DMS53 treated with DMSO at 0.1 percent for 48 hours (cell line): Measurements from ENCODE around the gene ZBTB16.
A peak's percentile ranks its signal among the peaks of the same experiment; 100 is the strongest.

Experiments used
- DNase-seq: peaks from one replicate; lab custom pipeline; 2025; ENCODE audit not compliant: unreplicated experiment; lab: John Stamatoyannopoulos, UW

Gene ZBTB16

DNA sequence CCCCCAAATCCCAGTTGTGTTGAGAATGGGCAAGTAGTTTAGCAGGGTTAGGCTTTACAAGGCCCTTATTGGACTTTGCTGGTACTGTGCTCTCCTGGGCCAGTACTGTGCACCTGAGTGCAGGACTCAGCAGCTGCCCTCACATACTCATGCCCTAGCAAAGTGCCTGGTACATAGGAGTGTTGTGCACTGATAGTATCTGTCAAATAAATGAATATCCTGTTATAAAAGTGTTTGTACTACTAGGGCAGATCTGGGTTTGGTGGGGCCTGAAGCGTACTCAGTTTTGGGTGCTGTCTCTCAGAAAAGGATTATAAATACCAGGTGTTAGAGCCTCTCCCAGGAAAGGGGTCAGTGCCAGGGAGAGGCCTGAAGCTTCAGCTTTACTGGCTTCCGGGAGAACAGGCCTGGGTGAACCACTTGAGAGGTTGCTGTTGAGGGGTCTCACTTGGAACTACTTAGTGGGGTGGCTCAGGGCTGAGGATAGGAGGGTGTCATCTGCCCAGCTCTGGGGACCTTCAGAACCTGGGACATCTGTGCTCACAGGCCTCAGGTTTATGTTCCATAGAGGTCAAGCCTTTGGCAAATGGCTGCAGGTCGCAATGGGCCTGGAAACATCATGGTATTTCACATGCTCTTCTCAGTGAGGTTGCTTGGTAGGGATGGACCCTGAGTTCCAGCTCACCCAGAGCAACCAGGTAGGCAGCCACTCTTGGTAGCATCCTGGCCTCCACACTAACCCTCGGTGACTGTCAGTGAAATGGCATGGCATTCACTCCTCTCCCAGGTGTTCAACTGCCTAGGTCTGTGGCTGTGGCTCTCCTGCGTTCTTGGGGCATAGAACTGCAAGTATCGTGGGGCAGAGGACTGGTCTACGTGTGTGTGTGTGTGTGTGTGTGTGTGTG is 106.1 kb downstream of the ZBTB16 start:
- DNase-seq, result no peak

DNA sequence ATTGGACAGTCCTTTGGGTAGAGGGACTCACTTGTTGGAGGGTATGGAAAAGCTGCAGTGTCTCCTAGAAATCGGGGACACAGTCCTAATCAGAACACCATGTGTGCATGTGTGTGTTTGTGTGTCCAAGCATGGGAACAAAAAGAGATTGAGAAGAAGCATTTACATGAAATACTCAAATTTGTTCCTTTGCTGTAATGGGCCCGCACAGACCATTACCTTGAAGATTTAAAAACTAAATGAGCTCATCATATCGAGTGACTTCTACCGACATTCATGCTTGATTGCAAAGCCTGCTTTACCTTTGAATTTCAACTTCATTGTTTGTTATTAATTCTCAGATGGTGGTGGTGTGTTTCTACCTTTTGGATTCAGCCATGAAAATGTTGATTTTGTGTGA is 106.9 kb downstream of the ZBTB16 start:
- DNase-seq, result no peak

DNA sequence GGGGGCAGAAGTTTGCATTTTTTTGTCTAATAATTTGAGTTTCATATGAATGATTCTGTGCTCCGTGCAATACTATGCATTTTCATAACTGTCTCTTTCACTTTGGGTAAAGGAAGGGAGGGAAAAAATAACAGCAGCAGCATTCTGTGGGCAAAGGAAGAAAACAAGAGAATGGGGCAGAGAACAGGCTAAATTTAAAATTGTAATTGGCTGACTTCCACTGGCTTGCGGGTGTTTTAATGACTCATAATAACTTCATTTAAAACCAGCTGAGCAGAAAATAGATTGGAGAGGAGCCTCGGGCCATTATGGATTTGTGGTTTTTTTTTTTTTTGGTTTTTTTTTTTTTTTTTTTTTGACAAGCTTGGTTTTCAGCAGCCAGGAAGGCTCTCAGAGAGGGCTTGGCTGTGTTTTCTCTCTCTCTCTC is 107.4 kb downstream of the ZBTB16 start:
- DNase-seq, result no peak

DNA sequence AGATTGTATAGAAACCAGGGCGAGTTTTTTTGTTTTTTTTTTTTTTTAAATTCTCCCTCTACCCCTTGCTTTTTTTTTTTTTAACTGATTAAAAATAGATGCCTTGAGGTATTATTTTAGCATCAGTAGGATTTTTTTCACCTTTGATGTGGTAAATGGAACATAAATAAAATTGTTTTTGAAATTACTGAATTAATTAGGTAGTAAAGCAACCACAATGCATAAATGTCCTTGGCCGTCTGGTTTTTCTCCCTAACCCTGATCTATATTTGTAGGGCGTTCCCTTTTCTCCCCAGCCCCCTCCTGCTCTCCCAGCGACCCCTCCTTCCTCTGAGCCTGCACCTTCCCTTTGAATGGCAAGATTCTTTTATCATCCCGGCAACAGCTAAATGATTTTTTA is 107.8 kb downstream of the ZBTB16 start:
- no peak for DNase-seq

DNA sequence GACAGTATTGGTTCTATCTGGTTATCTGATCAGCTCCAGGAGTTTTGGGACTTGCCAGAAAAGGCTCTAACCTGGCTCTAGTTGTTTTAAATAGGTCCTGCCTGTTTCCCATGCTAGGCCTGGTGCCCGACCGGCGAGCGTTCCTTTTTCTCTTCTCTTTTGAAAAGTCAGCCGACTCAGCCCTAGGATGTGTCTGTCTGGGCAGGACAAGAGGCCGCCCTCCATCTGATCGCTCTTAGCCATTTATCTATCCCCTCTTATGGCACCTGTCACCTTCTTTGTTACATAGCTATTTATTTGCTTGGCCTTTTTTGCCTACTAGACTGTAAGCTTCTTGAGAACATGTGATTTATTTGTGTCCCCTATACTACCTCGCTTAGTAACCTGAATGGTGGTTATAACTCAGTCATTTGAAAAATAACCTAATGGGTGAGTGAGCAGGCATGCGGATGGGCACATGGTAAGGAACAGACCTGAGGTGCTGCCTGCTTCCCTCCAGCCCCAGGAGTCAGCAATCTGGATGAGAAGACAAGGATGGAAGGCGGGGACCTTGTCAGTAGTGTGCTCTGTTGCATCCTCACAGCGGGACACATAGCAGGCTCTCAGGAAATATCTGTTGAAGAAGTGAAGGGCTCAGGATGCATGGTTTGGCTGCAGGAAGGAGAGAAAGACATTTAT is 108.4 kb downstream of the ZBTB16 start:
- DNase-seq, result no peak

DNA sequence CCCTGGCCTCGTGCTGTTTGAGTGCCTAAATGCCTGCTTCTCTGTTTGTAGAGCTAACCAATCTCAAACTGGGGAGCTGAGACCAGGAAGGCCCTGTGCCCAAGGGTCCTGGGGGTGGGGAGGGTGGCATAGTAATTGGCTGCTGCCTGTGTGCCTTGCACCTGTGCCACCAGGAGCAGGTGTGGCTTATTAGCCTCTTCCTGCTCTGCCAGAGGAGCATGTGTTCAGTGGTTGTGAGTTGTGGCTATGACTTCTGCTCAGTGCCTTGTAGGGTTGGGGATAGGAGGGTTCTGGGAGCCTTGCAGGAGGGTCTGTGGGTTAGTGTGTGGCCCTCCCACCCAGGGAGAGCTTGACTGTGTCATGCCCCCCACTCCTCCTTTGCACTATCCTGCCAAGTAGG is 109.2 kb downstream of the ZBTB16 start:
- no peak for DNase-seq

DNA sequence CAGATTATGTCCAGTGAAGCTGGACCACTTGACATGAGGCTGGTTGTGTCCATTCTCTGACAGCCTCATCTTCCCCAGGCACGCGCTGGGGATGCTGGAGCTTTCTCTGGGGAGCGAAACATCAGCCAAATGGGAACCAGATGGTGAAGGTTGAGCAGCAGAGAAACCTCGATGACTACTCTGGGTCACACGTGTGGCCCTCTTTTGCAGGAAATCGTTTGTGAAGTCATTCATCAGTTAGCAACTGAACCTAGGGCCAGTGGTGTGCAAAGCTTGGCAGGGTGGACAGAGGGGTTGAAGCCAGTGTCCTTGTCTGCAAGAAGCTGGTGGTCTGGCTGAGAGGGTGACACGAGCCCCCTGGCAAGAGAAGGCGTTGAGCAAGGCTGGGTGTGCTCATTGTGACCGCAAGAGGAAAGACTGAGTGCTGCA is 109.8 kb downstream of the ZBTB16 start:
- no peak for DNase-seq

DNA sequence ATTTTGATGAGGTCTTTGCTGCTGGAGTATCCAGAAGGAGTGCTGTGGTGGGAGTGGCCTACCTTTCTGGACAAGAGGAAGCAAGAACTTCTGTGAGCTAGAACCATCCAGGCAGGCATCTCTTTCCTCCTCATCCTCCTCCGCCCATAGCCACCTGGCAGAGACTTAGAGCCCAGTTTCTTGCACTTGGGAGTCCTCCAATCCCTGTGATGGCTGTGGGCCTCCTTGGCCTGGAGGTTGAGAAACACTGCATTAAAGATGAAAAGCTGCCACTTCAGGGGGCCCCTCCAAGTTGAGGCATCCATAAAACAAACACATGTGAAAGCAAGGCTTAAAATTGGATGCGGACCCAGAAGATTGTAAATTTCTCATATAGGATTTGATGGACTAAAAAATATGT is 110.3 kb downstream of the ZBTB16 start:
- no peak for DNase-seq

DNA sequence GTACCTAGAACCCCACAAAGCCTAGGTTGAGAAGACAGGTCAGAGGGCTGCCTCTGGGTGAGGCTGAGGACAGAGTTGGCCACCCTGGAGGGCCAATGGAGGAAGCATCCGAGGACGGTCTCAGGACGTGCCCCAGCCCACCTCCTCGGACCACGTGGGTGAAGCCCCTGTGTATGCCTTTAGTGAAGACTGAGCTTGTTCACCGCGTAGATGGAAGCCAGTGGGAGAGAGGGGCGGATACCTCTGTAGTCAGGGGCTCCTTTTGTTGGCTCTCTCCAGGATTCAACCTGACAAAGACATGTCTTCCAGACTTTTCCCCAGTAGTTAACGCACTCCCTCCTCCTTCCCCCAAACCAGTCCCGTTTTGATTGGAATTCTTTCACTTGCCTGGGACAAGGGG is 110.7 kb downstream of the ZBTB16 start:
- no peak for DNase-seq

DNA sequence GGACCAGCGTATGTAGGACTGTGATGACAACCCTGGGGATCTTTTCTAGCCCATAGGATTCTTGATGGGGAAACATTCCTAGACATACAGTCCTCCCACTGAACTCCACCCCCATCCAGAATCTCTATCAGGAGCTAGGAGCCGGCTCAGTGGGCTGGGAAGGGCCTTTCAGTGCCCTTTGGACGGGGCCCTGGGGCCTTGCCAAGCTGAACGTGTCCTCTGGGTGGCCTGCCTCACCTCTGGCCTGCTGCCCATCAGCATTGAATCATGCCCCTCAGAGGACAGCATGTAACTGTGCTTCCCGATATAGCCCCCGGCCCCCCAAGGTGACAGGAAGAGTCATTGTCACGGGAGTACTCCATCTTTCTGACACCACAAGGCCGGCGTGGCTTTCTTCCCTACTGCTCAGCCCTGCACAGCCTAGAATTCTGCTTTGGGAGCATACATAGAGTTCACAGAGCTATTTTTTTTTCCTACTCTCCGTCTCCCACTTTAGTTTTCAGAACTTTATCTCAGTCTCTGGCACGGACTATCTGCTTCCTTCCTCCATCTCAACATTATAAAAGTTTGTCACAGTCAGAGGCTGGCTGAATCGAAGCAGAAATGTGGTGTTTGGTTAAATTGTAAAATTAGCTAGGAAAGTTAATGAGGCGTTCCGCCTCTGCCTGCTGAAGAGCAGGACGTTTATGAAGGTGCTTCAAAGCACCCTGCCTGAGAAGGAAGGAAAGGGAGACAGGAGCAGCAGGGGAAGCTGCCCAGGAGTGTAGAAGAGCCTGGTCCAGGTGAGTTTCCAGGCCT is 111.9 kb downstream of the ZBTB16 start:
- no peak for DNase-seq

DNA sequence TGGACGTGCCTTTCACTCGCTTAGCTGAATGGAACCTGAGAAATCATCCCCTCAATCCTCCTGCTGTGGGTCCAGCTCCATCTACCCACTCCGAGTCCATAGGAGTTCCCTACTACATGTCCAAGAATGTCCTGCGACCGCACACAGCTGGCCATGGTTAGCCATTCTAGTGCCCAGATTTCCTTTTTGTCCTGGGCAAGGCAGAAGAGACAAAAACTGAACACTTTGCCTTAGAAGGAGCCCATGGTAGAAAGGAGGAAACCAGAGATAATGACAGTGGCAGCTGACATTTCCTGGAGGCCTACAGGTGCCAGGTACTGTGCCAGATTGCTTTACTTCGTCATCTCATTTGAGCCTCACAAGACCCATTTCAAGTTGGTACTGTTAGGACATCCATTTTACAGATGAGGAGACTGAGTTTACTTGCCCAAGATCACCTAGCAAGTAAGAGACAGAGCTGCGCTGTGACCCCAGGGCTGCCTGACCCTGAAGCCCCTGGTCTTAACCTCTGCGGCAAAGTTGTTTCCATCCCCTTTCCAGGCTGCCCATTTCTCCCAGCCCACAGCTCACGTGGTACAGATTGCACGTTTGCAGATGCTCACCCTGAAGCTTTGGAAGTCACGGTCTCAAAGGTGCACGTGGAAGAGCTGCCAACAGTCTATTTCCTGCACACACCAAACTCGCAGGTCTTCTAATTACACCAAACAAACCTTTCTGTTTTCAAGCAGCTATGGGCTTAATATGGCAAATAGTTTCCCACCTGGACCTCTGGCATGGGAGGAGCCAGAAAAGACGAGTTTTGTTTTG is 112.7 kb downstream of the ZBTB16 start:
- DNase-seq, result no peak

DNA sequence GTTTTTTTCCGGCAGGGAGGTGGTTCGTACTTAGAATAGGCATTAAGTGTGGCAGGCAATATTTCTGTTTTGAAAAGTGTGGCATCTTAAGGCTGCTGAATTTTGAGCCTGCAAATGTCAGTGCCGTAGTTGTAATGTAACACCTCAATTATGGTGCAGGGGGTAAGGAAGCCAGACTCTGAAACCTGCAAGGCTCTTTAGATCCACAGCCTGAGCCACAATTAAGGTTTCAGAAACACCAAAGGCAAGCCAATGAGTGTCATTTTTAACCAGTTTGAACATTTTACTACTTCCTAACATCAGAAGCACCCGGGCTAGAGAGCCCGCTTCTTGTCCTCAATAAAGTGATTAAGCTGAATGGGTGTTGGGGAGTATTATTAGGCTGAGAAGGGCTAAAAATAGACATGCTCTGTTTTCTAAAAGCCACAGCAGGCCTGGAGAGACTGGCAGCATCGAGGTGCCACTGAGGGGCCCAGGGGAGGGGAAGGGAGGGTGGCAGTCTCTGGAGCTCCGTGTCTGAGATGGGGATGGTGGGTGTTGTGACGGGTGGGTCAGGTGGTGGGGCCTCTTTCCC is 113.4 kb downstream of the ZBTB16 start:
- DNase-seq, result no peak

DNA sequence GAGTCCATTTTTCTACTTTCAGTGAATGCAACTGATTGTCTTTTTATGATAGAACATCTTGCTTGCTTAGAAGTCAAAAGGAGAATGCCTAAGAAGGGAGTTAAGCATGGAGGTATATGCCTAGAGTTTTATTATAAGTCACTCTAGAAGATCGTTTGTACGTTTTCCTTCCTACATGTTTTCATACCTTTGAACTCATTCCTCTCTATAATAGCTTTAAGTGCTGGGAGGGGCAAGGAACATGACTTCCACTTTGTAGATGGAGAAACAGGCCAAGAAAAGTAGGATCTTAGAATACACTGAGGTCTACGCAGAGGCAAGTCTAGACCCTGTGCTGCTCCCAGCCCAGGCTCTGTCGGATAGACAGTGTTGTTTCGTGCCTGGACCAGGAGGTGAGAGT is 114.3 kb downstream of the ZBTB16 start:
- no peak for DNase-seq

DNA sequence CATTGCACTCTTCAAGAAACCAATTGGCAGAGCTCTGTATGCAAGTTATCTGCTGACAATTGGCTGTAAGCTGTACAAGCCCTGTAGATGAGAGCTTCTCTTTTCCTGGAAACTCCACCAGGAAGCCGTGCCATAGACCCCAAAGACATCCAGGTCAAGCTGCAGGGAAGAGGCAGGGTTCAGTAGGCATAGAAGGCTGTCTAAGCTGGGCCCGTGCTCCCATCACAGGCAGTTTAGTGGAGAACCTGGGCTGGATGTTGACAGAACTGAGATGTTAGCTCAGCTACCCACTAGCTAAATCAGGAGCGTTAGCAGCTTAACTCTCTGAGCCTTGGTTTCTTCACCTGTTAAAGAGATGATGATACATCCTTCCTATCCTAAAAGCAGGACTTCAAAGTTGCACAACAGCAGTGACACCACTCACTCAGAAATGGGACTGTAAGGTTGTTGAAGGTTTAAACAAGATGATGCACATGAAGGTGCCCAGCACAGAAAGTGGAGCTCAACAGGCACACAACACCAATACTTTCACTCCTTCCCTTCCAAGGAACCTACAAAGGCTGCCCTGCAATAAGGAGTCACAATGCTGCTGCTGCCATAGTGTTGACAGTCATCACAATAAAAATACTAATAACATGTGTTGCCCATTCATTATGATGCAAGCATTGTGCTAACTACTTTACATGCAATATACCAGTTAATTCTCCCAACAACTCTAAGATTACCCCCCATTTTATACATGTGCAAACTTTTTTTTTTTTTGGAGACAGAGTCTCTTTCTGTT is 115.4 kb downstream of the ZBTB16 start:
- no peak for DNase-seq

DNA sequence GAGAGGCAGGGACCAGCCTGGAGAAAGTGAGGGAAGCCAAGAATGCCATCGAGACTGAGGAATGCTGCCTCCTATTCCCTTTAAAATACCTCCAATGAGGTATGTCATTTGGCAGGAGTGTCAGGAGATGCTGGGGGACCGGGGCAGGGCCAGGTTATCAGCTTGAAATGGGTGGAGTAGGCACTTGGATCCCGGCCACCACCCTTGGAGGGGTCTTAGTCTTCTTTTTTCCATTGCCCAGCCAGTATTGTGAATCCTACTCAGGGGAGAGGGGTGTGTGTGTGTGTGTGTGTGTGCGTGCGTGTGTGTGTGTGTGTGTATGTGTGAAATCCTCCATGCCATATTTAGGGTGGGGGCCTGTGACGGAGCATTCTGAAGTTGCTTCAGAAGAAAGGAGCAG is 116.2 kb downstream of the ZBTB16 start:
- DNase-seq, result no peak

DNA sequence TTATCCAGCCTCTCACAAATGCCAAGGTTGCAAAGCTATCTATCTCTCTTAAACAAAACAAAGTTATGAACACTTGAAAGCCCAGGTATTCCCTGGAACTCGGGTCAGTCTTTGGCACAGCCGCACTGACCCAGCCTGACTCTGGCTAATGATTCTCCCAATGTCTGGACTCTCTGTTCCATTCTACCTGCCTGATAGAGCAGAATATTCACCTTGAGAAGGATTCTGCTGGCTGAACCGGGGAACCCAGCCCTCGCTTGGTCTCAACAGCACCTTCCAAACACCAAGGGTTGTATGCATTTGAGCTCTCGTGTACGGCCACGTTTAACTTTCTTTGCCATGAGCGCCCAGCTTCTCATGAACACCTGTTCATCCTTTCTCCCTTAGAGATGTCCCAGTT is 116.8 kb downstream of the ZBTB16 start:
- DNase-seq, result no peak

DNA sequence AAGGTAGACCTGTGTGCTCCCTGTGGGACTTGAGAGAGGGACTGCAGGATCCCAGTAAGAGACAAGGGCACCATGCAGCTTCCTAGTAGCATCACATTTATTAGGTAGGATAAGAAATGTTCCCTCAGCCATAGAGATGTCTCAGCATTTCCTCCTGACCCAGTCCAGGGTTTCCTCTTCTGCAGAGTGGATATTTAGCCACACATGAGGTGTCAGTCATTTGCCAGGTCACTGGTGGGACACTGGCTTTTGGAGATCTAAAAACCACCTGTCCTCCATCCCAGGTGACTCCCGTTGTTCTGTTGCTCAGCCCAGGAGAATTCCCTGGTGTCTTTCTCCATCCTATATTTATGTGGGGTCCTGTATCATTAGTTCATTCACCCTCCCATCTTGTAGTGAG is 119.1 kb downstream of the ZBTB16 start:
- DNase-seq, result no peak

DNA sequence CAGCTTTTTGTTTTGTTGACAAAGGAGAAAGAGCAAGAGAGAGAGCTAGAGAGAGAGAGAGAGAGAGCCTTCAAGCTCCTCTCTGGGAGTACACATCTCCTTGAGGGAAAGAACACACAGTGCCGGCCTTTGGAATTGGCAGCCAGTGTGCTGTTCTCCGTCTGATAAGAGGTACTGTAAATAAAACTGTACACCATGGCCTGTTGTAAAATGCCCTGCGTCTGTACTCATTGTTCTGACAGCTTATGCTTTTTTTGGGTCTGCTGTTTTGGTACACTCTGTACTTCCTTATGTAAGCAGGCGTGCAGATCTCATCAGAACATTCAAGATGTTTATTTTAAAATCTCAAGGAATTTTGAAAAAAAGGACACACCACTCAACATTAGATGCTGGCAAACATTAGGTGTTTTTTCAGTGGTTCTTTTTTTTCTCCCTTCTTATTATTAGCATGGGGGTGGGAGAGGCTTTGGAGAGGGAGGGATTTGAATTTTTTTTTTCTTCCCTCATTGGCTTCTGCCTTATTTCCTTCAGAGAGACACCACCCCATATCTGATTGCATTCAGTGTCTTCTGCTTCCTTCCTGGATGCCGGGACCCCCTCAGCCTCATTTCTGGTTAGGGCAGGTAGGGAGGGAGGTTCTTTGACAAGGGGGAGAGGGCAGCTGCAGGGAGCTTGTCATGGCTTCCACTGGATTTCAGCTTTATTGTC is 119.9 kb downstream of the ZBTB16 start:
- peak; percentile 45 for DNase-seq
